Gastroesophageal sphincter (tissue), 3 donors: Measurements from ENCODE around the gene CDKN3.

ENCODE experiments used
- POLR2A ChIP-seq, 2 donors: fragments of 450-650 bp; IDR thresholded peaks; one replicate each; pipeline ENCODE4 v1.6.1; 2017; ENCODE audit warnings: antibody characterized with exemption in 2 of 2, mild to moderate bottlenecking in 2 of 2, moderate library complexity in 1 of 2
- TF ChIP-seq, protein P1 (sequence below), 4 experiments: fragments of 200-600 bp in 2 of 4; fragments of 450-650 bp in 2 of 4; sonication (generic) in 1 of 4; IDR thresholded peaks; one replicate each; pipeline ENCODE4 v1.5.1; 2017 to 2019; ENCODE audit warnings: antibody characterized with exemption in 4 of 4, mild to moderate bottlenecking in 2 of 4, moderate library complexity in 2 of 4

GRCh38 chr14:54354096-54354495 lies 42.7 kb upstream of the CDKN3 start:
- TF ChIP-seq, protein P1, sequence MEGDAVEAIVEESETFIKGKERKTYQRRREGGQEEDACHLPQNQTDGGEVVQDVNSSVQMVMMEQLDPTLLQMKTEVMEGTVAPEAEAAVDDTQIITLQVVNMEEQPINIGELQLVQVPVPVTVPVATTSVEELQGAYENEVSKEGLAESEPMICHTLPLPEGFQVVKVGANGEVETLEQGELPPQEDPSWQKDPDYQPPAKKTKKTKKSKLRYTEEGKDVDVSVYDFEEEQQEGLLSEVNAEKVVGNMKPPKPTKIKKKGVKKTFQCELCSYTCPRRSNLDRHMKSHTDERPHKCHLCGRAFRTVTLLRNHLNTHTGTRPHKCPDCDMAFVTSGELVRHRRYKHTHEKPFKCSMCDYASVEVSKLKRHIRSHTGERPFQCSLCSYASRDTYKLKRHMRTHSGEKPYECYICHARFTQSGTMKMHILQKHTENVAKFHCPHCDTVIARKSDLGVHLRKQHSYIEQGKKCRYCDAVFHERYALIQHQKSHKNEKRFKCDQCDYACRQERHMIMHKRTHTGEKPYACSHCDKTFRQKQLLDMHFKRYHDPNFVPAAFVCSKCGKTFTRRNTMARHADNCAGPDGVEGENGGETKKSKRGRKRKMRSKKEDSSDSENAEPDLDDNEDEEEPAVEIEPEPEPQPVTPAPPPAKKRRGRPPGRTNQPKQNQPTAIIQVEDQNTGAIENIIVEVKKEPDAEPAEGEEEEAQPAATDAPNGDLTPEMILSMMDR (IDR thresholded peaks at IDR 0.05), result no peak
- no peak for TF ChIP-seq POLR2A (IDR thresholded peaks at IDR 0.05)
